RWPE2 (cell line): ENCODE data around the gene CLDN4.

Source experiments
- ATAC-seq: fragments of 200-7000 bp; cut with Tn5 transposase; 3 replicates; pipeline ENCODE4 v1.9.1; 2021; ENCODE audit warnings: low read depth
- DNase-seq: peaks from one replicate; pipeline ENCODE4 v3.0.0-alpha.2; 2020; ENCODE audit warnings: low spot score
- H3K27ac ChIP-seq: fragments of 450-650 bp; 2 replicates; pipeline ENCODE4 v1.5.1; 2017; ENCODE audit warnings: mild to moderate bottlenecking; ENCODE audit not compliant: poor library complexity, severe bottlenecking
- H3K27me3 ChIP-seq: fragments of 250-450 bp; sonication (Bioruptor Pico); 2 replicates; pipeline ENCODE4 v1.5.1; 2021; ENCODE audit warnings: mild to moderate bottlenecking, moderate library complexity; ENCODE audit not compliant: insufficient read depth, poor library complexity, severe bottlenecking
- H3K36me3 ChIP-seq: fragments of 250-450 bp; sonication (Bioruptor Pico); 2 replicates; pipeline ENCODE4 v1.5.1; 2020; ENCODE audit warnings: low read depth, mild to moderate bottlenecking, moderate library complexity
- H3K4me1 ChIP-seq: fragments of 250-450 bp; sonication (Bioruptor Pico); 2 replicates; pipeline ENCODE4 v1.5.1; 2021; ENCODE audit warnings: mild to moderate bottlenecking, moderate library complexity; ENCODE audit not compliant: insufficient read depth, poor library complexity, severe bottlenecking
- H3K4me3 ChIP-seq: fragments of 250-450 bp; sonication (Bioruptor Pico); 2 replicates; pipeline ENCODE4 v1.5.1; 2021; ENCODE audit warnings: mild to moderate bottlenecking, moderate library complexity; ENCODE audit not compliant: severe bottlenecking
- H3K9me3 ChIP-seq: fragments of 250-450 bp; sonication (Bioruptor Pico); 2 replicates; pipeline ENCODE4 v1.5.1; 2021; ENCODE audit warnings: mild to moderate bottlenecking, moderate library complexity; ENCODE audit not compliant: severe bottlenecking
- CTCF ChIP-seq: fragments of 450-650 bp; IDR thresholded peaks from one replicate; pipeline ENCODE4 v1.5.1; 2017; ENCODE audit warnings: mild to moderate bottlenecking, moderate library complexity; ENCODE audit not compliant: poor library complexity, severe bottlenecking

The CLDN4 gene

GRCh38 chr7:73799282-73800141 is 31.3 kb upstream of the CLDN4 start:
- ATAC-seq (peak; percentile 72; the same call in 2 of the 3 replicates), DNase-seq (peak; percentile 1)
- Histone ChIP-seq H3K27ac (peak overlapping the region; percentile 28), H3K27me3 (no peaks in the 10 kb centered on the region), H3K36me3 (no peaks in the 10 kb centered on the region), H3K9me3 (no peaks in the 10 kb centered on the region), H3K4me1 (peaks cover 21% of the 10 kb centered on the region), H3K4me3 (no peak overlapping the region)
- no peak for TF ChIP-seq CTCF

- no peak for TF ChIP-seq CTCF
- H3K36me3 ChIP-seq, result no peaks in the 10 kb centered on the region
- peaks cover 21% of the 10 kb centered on the region for H3K4me1 ChIP-seq
- ATAC-seq (no peak), DNase-seq (no peak)
- H3K9me3 ChIP-seq, result no peaks in the 10 kb centered on the region
- peak overlapping the region; percentile 30 for H3K27ac ChIP-seq
- no peak overlapping the region for H3K4me3 ChIP-seq
- no peaks in the 10 kb centered on the region for H3K27me3 ChIP-seq
Observed at GRCh38 chr7:73801577-73801976, 29.2 kb upstream of the CLDN4 start.

GRCh38 chr7:73802459-73802858 is 28.3 kb upstream of the CLDN4 start:
- Histone ChIP-seq H3K4me3 (no peak overlapping the region), H3K36me3 (no peaks in the 10 kb centered on the region), H3K4me1 (peaks cover 21% of the 10 kb centered on the region), H3K27me3 (no peaks in the 10 kb centered on the region), H3K27ac (peak overlapping the region; percentile 30), H3K9me3 (no peaks in the 10 kb centered on the region)
- DNase-seq (peak; percentile 1), ATAC-seq (no peak)
- TF ChIP-seq CTCF, result no peak

GRCh38 chr7:73809467-73809951 is 21.3 kb upstream of the CLDN4 start:
- Histone ChIP-seq H3K27me3 (no peaks in the 10 kb centered on the region), H3K27ac (peak overlapping the region; percentile 31), H3K9me3 (no peaks in the 10 kb centered on the region), H3K4me1 (peaks cover 8% of the 10 kb centered on the region), H3K4me3 (no peak overlapping the region), H3K36me3 (no peaks in the 10 kb centered on the region)
- TF ChIP-seq CTCF, result no peak
- DNase-seq (peak; percentile 47), ATAC-seq (peak; percentile 56; the same call in 2 of the 3 replicates)

- Histone ChIP-seq H3K36me3 (no peaks in the 10 kb centered on the region), H3K4me3 (no peak overlapping the region), H3K27ac (no peak overlapping the region), H3K9me3 (no peaks in the 10 kb centered on the region), H3K4me1 (peaks cover 8% of the 10 kb centered on the region), H3K27me3 (no peaks in the 10 kb centered on the region)
- TF ChIP-seq CTCF, result no peak
- ATAC-seq, result no peak
- peak; percentile 28 for DNase-seq
Observed at GRCh38 chr7:73810998-73811360, 19.8 kb upstream of the CLDN4 start.
